ENCODE measurements around the gene RAPGEF2. TPM values are rescaled to one million over a fixed set of nuclear protein-coding genes. Genes with fewer than 3 reads are reported as not detected.

Gene RAPGEF2
- total and polyA plus RNA-seq, 3 donors from 2014 or later = 18.1 to 51.4 (median 38.9) TPM

DNA sequence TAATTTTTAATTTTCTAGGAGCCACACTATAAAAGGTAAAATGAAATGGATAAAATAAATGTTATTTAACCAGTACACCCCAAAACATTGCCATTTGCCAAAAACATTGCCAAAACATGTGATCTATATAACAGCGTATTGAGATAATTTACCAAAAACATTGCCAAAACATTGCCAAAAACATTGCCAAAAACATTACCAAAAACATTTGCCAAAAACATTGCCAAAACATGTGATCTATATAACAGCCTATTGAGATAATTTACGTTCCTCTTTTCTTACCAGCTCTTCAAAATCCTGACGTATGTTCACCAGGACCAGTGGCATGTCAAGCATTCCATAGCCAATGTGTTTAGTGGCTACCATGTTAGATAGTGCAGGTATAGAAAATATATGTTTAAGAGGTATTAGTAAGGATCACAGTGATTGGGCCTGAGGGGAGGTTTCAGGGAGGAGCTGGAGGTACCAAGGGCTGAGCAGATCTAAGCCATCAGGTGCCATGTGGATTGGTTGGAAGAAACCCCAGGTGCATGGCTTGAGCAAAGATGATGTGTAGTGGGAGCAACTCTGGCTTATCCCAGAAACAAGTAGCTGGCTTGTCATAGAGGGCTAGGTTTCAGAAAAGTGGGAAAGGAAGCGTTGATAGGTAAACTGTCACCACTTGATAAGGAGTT is 42.6 kb downstream of the RAPGEF2 start:
- Histone ChIP-seq H3K9me3 (no peaks in the 10 kb centered on the region), H3K4me1 (no peaks in the 10 kb centered on the region), H3K27me3 (no peaks in the 10 kb centered on the region), H3K27ac (no peak overlapping the region), H3K4me3 (no peak overlapping the region), H3K36me3 (ENCODE audit: low read depth, missing control alignments) (no peaks in the 10 kb centered on the region)
- no peak for DNase-seq
- 85 to 92% methylated on average over 4 of the region's 4 CpGs for WGBS, 2 donors
- intact Hi-C loops (cut with DNase I; ENCODE audit: low total_unique reads) = no loop called here
- TF ChIP-seq POLR2A (IDR thresholded peaks at IDR 0.05) = no peak
- TF ChIP-seq, protein P1, sequence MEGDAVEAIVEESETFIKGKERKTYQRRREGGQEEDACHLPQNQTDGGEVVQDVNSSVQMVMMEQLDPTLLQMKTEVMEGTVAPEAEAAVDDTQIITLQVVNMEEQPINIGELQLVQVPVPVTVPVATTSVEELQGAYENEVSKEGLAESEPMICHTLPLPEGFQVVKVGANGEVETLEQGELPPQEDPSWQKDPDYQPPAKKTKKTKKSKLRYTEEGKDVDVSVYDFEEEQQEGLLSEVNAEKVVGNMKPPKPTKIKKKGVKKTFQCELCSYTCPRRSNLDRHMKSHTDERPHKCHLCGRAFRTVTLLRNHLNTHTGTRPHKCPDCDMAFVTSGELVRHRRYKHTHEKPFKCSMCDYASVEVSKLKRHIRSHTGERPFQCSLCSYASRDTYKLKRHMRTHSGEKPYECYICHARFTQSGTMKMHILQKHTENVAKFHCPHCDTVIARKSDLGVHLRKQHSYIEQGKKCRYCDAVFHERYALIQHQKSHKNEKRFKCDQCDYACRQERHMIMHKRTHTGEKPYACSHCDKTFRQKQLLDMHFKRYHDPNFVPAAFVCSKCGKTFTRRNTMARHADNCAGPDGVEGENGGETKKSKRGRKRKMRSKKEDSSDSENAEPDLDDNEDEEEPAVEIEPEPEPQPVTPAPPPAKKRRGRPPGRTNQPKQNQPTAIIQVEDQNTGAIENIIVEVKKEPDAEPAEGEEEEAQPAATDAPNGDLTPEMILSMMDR (IDR thresholded peaks at IDR 0.05) = no peak

DNA sequence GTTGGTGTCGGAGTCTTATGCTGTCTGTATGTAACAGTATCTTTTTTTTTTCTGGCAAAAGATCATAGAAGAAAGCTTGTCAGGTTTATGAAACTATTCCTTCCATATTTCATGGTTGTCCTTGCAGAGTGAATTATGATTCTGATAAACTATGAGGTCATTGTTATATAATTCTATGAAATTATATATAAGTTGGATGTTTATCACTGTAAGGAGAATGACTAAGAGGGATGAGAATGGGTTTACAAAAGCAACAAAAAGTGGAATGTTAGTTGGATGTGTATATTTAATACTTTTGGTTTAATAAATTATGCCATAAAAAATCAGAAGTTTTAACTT is 43.1 kb downstream of the RAPGEF2 start:
- Histone ChIP-seq H3K36me3 (ENCODE audit: low read depth, missing control alignments) (no peaks in the 10 kb centered on the region), H3K4me3 (no peak overlapping the region), H3K27ac (no peak overlapping the region), H3K9me3 (no peaks in the 10 kb centered on the region), H3K4me1 (no peaks in the 10 kb centered on the region), H3K27me3 (no peaks in the 10 kb centered on the region)
- 60 to 65% methylated on average over 1 of the region's 1 CpG for WGBS, 2 donors
- DNase-seq = no peak
- intact Hi-C loops (cut with DNase I; ENCODE audit: low total_unique reads) = no loop called here
- TF ChIP-seq POLR2A (IDR thresholded peaks at IDR 0.05) = no peak
- TF ChIP-seq, protein P1 (IDR thresholded peaks at IDR 0.05) = no peak

DNA sequence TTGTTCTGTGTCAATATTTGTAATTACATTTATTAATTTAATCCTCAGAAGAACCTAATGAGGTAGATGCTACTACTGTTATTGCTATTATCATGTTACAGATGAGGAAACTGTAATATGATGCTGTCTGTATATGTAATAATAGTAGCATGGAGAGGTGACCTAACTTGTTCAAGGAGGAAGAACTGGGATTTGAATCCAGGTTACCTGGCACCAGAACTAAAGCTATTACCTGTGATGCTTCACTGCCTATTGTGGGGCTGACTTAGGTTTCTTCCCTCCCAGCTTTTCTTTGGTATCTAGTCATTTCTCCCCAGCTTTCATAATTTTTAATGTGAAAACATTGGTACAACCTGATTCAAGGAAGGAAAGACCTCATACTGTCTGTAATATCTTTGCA is 43.6 kb downstream of the RAPGEF2 start:
- H3K4me3 ChIP-seq = no peak overlapping the region
- TF ChIP-seq, protein P1 (IDR thresholded peaks at IDR 0.05) = no peak
- no peak for TF ChIP-seq POLR2A (IDR thresholded peaks at IDR 0.05)
- no peak for DNase-seq
- H3K36me3 ChIP-seq (ENCODE audit: low read depth, missing control alignments) = no peaks in the 10 kb centered on the region
- no peak overlapping the region for H3K27ac ChIP-seq
- no peaks in the 10 kb centered on the region for H3K4me1 ChIP-seq
- intact Hi-C loops (cut with DNase I; ENCODE audit: low total_unique reads) = no loop called here
- no peaks in the 10 kb centered on the region for H3K27me3 ChIP-seq
- H3K9me3 ChIP-seq = no peaks in the 10 kb centered on the region

DNA sequence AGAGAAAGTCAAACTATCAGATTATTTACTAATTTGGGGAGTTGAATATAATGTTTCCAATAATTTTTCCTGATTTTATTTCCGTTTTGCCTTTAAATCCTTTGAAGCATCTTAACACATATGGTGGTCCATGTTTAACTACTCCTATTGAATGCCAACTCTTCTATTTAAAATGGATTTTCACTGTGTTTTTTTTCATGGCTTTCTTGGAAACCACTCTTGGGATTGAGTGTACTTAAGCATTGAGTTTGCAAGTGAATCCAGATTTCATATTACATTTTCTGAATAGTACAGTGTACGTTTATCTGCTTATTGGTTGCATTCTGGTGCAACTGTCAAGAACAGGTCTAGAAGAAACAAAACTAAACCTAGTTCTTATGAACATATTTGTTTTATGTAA is 45.6 kb downstream of the RAPGEF2 start:
- H3K4me1 ChIP-seq = no peaks in the 10 kb centered on the region
- WGBS, 2 donors = 71 to 98% methylated on average over 2 of the region's 2 CpGs
- DNase-seq = no peak
- H3K27me3 ChIP-seq = no peaks in the 10 kb centered on the region
- no peak overlapping the region for H3K27ac ChIP-seq
- no peaks in the 10 kb centered on the region for H3K36me3 ChIP-seq (ENCODE audit: low read depth, missing control alignments)
- no peak overlapping the region for H3K4me3 ChIP-seq
- intact Hi-C loops (cut with DNase I; ENCODE audit: low total_unique reads) = no loop called here
- no peaks in the 10 kb centered on the region for H3K9me3 ChIP-seq
- TF ChIP-seq, protein P1 (IDR thresholded peaks at IDR 0.05) = no peak
- TF ChIP-seq POLR2A (IDR thresholded peaks at IDR 0.05) = no peak

DNA sequence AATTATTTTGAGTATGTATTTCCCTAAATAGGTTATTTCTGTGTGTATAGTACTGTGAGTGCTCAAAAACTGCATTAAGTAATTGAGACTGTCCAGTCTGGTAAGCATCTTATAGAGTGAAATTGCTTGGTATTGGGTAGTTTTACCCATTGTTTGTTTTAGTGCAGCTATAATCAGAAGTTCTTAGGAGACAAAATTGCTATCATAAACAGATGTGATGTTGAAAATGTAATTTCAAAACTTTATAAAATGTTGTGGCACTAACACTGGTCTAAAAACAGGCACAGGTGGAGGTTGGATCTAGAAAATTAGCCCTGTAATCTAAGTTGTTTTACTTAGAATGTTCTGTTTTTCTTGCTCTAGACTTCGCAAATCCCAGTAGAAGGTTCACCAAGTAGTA is 46.8 kb downstream of the RAPGEF2 start:
- H3K9me3 ChIP-seq = no peaks in the 10 kb centered on the region
- intact Hi-C loops (cut with DNase I; ENCODE audit: low total_unique reads) = no loop called here
- no peak for TF ChIP-seq POLR2A (IDR thresholded peaks at IDR 0.05)
- TF ChIP-seq, protein P1 (IDR thresholded peaks at IDR 0.05) = no peak
- H3K4me1 ChIP-seq = no peaks in the 10 kb centered on the region
- no peak for DNase-seq
- no peaks in the 10 kb centered on the region for H3K27me3 ChIP-seq
- H3K36me3 ChIP-seq (ENCODE audit: low read depth, missing control alignments) = no peaks in the 10 kb centered on the region
- no peak overlapping the region for H3K27ac ChIP-seq
- 96 to 97% methylated on average over 1 of the region's 1 CpG for WGBS, 2 donors
- no peak overlapping the region for H3K4me3 ChIP-seq

All from testis (tissue), 3 donors.